Bronchial epithelial cell (primary cell): ENCODE results near the gene RGS11. TPM values are rescaled to one million over a fixed set of nuclear protein-coding genes. Genes with fewer than 3 reads are reported as not detected.
A peak's percentile ranks its signal among the peaks of the same experiment; 100 is the strongest.

Experiments used
- DNase-seq: peaks from one replicate; pipeline ENCODE4 v3.0.0-alpha.2; 2010; ENCODE audit warnings: low read depth
- FAIRE-seq: peaks from 2 replicates; lab custom pipeline; 2011; peaks lifted over from hg19 to GRCh38; lab: Jason Lieb, UNC
- H3K27me3 ChIP-seq: 2 replicates; pipeline ENCODE4 v1.5.1; 2011; ENCODE audit warnings: low read length; ENCODE audit not compliant: control insufficient read depth, insufficient read depth
- H3K36me3 ChIP-seq: 2 replicates; pipeline ENCODE4 v1.5.1; 2011; ENCODE audit warnings: low read length; ENCODE audit not compliant: control insufficient read depth, insufficient read depth
- H3K4me3 ChIP-seq: 2 replicates; pipeline ENCODE4 v1.5.1; 2011; ENCODE audit warnings: mild to moderate bottlenecking, low read depth, low read length, control low read depth
- CTCF ChIP-seq: IDR thresholded peaks from 2 replicates; pipeline ENCODE4 v1.5.1; 2011; ENCODE audit warnings: mild to moderate bottlenecking, moderate library complexity, low read length, control low read depth, inconsistent platforms; ENCODE audit not compliant: insufficient read depth, severe bottlenecking
- total RNA-seq: library from RNA; depleted of rRNA; stranded (reverse); fragments of >200 nt; gene quantifications from 2 replicates; pipeline ENCODE4 v1.2.1, GENCODE V29; 2014

Gene RGS11
- total RNA-seq, 1 donor from 2014 or later = not detected

- FAIRE-seq = no peak
- DNase-seq = no peak
- peaks cover 27% of the 10 kb centered on the region for H3K36me3 ChIP-seq
- H3K27me3 ChIP-seq = no peaks in the 10 kb centered on the region
- TF ChIP-seq CTCF = no peak
- no peak overlapping the region for H3K4me3 ChIP-seq
Measured at GRCh38 chr16:320206-320605, 44.5 kb upstream of the RGS11 start.

- no peak for FAIRE-seq
- no peak overlapping the region for H3K4me3 ChIP-seq
- no peak for DNase-seq
- H3K27me3 ChIP-seq = no peaks in the 10 kb centered on the region
- H3K36me3 ChIP-seq = peaks cover 30% of the 10 kb centered on the region
- peak; percentile 8 for TF ChIP-seq CTCF
Measured at GRCh38 chr16:318628-319027, 42.9 kb upstream of the RGS11 start.

GRCh38 chr16:317583-317982, 41.8 kb upstream of the RGS11 start:
- TF ChIP-seq CTCF = no peak
- Histone ChIP-seq H3K36me3 (peaks cover 36% of the 10 kb centered on the region), H3K4me3 (no peak overlapping the region), H3K27me3 (no peaks in the 10 kb centered on the region)
- DNase-seq (no peak), FAIRE-seq (no peak)

- no peak for TF ChIP-seq CTCF
- DNase-seq (no peak), FAIRE-seq (no peak)
- Histone ChIP-seq H3K27me3 (no peaks in the 10 kb centered on the region), H3K36me3 (peaks cover 37% of the 10 kb centered on the region), H3K4me3 (no peak overlapping the region)
Measured at GRCh38 chr16:316741-317464, 41.2 kb upstream of the RGS11 start.

- DNase-seq (no peak), FAIRE-seq (no peak)
- Histone ChIP-seq H3K4me3 (no peak overlapping the region), H3K36me3 (peaks cover 38% of the 10 kb centered on the region), H3K27me3 (no peaks in the 10 kb centered on the region)
- no peak for TF ChIP-seq CTCF
Measured at GRCh38 chr16:314795-315299, 39.1 kb upstream of the RGS11 start.

- peaks cover 38% of the 10 kb centered on the region for H3K36me3 ChIP-seq
- FAIRE-seq (no peak), DNase-seq (no peak)
- H3K27me3 ChIP-seq = no peaks in the 10 kb centered on the region
- H3K4me3 ChIP-seq = no peak overlapping the region
- TF ChIP-seq CTCF = no peak
Measured at GRCh38 chr16:314351-314750, 38.6 kb upstream of the RGS11 start.
